ENCODE measurements around the gene RBM25.

DNA sequence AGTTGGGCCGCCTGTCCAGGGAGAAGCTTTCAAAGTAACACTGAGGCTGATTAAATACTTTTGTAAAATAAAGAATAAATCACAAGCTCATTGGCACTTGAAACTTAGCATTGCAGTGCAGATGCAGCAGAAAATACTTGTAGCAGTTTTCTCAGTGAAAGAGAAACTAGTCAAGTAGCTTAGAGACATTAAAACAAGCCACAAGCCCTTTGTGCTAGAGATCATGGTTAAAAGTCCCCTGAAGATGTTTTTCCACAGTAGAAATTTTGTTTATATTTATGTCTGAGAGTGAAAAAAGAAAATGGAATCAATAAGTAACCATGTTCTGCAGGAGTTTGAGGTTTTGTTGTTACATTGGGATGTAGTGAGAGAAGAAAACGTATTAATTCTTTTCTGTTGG lies 83.9 kb downstream of the RBM25 start:
- TF ChIP-seq, protein P1, sequence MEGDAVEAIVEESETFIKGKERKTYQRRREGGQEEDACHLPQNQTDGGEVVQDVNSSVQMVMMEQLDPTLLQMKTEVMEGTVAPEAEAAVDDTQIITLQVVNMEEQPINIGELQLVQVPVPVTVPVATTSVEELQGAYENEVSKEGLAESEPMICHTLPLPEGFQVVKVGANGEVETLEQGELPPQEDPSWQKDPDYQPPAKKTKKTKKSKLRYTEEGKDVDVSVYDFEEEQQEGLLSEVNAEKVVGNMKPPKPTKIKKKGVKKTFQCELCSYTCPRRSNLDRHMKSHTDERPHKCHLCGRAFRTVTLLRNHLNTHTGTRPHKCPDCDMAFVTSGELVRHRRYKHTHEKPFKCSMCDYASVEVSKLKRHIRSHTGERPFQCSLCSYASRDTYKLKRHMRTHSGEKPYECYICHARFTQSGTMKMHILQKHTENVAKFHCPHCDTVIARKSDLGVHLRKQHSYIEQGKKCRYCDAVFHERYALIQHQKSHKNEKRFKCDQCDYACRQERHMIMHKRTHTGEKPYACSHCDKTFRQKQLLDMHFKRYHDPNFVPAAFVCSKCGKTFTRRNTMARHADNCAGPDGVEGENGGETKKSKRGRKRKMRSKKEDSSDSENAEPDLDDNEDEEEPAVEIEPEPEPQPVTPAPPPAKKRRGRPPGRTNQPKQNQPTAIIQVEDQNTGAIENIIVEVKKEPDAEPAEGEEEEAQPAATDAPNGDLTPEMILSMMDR (IDR thresholded peaks at IDR 0.05): no peak
- no peak for TF ChIP-seq POLR2A (IDR thresholded peaks at IDR 0.05)
